HTERT RPE-1 (cell line): Measurements from ENCODE around the gene AMPD3.

Experiments
- in situ Hi-C: fragments of 300-500 bp; cut with MboI; formaldehyde crosslinking; loops from 4 replicates; pipeline ENCODE4 v1.14.3; 2020; ENCODE audit warnings: low sequenced_read_pairs

Gene AMPD3

DNA sequence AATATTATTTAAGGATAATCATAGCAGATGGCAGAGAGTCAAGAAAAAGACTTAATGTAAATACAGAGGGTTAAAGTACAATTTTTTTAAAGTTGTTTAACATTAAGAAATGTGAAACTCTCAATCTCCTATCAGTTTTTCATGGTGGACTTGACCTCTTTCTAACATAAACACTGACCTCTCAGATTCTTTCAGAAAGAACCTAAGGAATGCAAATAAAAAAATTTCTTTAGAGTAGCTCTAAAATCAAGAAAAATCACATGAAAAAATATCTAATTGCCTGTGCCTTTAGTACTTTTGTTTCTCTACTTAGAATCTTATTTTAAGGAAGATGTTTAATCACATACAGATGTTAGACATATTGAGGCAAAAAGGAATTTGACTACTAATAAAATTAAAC lies 73.1 kb downstream of the AMPD3 start:
- in situ Hi-C loops: no loop called here

DNA sequence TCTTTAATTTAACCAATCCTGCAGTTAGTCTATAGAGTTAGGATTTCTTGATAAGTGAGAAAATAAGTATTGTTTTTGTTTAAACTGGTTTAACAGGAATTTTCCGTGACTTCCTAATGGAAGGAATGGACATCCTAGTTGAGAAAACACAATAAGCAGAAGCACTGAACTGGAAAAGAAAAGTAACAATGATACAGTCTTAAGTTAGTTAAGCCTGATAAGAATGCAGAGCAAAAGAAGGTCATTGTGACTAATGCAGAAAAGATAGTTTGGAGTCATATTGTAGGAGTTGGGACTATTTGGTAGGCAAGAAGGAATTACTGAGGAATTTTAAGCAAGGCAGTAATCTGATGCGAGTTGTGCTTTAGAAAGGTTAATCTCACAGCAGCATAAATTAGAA lies 74.2 kb downstream of the AMPD3 start:
- in situ Hi-C loops: no loop called here

DNA sequence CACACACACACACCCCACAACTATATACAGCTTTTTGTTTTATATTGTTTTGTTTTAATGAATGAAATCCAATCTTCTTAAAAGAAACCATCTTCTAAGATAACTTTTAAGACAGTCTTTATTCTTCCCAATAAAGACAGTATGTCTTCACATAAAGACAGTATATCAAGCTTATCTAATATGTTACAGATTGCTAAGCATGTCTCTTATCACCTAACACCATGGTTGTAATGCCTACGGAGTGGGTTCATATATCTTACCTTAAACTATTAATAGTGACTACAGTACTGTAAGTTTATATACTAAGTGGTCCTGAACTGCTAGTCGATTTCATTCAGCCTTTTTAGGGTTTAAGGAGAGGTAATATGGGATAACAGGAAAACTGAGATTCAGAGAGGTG lies 77.5 kb downstream of the AMPD3 start:
- in situ Hi-C loops: no loop called here

DNA sequence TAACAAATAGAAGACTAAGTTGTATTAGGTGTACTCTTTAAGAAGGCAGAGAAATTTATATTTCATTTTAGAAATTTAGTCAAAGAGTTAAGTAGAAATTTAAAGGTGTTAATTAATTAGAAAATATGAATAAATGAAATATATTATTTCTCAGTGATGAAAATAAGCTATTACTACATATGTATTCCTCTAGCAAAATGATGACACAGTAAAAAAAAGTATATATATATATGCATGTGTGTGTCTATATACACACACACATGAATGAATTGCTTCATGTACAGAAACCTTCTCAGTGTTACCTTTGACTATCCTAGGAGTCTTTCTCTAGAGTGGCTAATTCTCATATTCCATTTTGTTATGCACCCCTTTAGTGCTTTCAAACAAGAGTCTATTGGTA lies 78.3 kb downstream of the AMPD3 start:
- in situ Hi-C loops: no loop called here

DNA sequence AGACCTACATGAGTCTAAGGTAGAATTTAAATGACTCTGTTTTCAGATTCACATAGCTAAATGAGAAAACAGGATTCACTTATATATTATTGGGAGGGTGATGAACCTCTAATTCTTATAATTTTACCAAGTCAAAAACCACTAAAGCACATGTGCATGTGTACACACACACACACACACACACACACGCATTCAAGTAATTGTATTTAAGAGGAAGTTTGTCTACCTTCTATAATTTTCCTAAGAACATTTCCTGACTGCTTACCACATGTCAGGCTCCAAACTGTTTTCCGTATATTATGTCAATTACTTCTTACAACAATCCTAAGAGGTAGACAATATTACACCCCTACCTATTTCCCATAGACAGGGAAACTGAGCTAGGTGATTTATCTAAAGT lies 79.3 kb downstream of the AMPD3 start:
- in situ Hi-C loops: no loop called here

DNA sequence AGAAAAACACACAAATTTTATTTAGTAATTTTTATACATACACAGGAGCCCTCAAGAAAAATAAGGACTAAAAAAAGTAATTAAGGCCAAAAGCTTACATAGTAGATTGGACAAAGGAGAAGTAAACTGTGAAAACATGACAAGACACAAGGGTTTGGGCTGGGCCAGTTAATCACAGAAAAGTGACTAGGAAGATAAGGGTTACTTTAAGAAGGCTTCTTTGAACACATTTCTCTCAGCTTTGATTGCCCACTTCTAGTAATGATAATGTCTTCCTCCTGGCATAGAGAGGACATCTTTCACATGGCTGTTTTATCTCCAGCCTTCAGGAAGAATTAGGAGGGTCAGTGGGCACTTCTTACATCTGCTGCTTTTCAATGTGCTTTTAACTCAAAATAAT lies 82.5 kb downstream of the AMPD3 start:
- in situ Hi-C loops: no loop called here

DNA sequence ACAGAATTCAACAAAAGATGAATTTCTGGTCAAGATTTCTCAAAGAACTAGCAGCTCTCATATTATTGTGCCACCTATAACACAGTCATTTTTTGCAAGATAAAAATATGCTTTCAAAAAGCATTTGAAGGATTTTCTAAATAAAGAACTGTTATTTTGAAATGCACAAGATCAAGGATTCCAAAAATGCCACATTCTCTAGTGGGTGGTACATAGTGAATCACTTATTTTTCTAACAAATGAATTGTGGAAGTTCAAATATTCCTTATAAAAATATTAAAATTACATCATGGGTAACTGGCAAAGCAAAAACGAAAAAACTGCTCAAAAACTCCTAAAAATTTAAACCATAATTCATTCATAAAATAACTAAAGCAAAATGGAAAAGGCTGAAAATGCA lies 83.9 kb downstream of the AMPD3 start:
- in situ Hi-C loops: no loop called here

DNA sequence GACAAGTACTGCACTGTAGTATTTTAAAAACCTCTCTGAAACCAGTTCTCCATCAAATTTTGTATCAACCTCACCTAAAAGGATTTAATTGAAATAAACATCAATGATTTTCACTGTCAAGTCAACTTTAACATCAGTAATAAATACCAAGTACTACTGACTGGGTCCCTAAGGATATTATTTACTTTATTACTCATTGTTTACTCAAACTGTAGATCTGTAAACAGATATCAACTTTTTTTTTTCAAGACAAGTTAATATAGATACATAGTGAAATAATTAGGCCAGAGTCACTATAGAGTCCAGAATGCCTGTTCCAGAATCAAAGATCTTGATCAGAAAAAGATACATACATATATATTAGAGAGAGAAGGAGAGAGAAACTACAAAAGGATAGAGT lies 84.3 kb downstream of the AMPD3 start:
- in situ Hi-C loops: no loop called here

DNA sequence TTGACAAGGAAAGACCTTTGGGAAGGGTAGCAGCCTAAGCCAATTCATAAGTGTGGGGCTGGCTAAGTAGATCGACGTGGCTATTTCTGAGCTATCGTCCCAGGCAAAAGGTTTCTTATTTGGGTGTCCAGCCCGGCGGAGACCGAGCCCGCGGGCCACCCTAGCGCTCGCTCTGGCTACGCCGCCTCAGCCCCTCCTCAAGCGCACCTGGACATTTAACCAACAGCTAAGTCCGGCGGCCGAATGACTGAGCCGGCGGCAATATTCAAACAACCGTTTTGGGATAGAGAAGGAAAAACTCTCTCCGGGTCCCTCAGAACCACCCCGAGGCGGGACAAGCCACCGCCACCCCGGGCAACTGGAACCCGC lies 85.5 kb downstream of the AMPD3 start:
- in situ Hi-C loops: no loop called here

DNA sequence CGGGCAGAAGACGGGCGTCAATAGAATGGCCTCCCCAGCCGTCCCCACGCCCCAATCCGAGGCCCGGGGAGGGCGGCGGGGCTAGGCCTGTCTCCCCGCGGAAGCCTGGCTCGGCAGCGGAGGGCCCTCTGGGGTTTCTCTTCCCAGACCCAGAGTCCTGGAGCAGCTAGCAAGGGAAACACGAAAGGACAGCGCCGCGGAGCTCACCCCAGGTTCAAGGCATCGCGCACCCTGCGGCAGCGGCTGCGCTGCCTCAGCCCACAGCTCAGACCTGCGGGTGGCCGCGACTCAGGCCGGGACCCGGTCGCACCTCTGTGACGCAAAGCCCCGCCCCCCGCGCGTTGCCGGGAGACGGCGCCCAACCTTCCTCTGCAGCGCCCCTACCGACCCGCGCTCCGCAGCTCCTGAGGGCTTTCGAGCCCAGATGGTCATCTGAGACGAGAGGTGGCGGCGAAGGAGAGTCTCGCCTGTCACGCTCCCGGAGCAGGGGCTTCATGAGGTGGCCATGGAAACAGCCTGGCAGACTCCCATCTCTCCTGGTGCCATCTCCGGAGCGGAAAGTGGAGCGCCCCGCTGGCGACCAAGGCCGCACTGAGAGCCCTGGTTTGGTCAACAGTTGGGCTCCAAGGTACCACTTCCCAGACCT lies 86.0 kb downstream of the AMPD3 start, which contains the start of gene RNF141:
Gene RNF141, minus strand, starts transcription at position 273 of the 646 bp plus-strand sequence. CDS start 7,029 bp downstream, outside the sequence.
- in situ Hi-C loops: no loop called here

DNA sequence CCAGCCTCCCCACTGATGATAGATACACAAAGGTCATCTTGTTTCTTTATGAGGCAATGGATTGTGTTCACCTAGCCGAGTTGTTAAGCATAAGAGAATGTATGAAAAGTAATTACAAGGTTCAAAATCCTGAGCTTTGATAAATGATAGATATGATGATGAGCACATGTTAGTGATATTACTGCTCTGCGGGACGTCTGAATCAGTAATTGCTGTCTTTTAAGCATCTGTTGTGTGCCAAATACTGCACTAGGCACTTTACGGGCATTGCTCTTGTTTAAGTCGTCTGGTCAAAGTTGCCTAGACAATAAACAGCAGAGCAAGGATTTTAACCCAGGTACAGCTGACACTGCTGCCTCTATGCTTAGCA lies 86.5 kb downstream of the AMPD3 start:
- in situ Hi-C loops: no loop called here

DNA sequence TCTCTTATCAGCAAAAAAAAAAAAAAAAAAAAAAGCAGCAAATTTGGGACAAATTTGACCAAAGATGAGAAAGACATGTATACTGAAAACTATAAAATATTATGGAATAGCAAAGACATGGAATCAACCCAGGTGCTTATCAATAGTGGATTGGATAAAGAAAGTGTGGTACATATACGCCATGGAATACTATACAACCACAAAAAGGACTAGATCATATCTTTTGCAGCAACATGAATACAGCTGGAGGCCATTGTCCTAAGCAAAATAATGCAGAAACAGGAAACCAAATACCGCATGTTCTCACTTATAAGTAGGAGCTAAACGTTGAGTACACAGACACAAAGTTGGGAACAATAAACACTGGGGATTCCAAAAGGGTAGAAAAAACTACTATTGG lies 87.7 kb downstream of the AMPD3 start:
- in situ Hi-C loops: no loop called here

DNA sequence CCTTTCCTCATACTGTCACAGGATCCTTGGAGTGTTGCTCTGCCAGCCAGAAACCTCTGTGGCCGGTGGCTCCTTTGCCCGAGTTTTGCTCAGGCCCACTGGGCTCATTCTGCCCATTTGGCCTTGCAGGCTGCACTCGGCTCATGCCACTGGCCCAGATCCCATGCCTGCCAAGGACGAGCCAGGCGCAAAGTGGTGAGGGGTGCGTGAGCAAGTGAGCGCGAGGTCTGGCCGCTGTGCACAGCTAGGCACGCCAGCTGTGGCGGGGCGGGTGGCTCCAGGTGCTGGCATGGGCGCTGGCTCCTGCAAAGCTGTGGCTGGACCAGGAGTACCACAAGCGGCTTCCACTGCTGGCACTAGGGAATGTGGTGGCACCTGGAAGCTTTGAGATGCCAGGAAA lies 88.7 kb downstream of the AMPD3 start:
- in situ Hi-C loops: no loop called here

DNA sequence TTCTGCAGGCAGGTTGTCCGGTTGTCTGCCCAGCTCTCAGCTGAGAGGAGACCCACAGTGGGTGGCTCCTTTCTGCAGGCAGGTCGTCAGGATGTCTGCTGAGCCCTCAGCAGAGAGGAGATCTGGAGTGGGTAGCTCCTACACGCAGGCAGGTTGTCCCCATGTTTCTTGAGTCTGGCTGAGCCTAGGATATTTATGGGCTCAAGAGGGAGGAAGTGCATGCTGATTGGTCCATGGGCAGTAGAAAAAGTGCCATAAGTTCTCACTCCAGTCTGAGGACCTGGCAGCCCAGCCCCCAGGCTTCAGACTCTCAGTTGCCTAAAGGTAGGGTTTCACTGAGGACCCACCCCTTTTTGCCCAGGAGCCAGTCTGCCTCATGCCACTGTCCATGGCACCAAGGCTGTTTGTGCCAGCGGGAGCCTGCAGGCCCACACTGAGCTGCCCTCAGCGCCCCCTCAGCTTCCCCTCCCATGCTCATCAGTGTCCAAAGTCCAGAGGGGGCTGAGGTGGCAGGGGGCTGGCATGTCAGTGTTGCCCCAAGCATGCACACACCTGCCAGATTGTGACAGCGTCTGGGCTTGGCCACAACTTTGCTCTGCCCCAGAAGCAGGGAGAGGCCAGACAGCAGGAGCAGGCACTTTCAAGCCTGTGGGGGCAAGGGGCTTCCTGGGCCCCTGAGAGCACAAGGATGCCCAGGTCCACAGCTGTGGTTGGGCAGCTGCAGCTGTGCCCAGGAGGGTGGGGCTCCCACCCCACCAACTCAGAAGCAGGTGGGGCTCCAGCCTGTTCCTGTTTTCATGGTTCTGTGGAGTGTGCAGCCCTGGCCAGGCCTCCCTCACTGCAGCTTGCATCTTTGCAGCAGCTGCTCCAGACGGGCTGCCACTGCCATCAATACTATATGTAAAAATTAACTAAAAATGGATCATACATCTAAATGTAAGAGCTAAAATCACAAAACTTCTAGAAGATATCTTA lies 89.7 kb downstream of the AMPD3 start:
- in situ Hi-C loops: no loop called here

DNA sequence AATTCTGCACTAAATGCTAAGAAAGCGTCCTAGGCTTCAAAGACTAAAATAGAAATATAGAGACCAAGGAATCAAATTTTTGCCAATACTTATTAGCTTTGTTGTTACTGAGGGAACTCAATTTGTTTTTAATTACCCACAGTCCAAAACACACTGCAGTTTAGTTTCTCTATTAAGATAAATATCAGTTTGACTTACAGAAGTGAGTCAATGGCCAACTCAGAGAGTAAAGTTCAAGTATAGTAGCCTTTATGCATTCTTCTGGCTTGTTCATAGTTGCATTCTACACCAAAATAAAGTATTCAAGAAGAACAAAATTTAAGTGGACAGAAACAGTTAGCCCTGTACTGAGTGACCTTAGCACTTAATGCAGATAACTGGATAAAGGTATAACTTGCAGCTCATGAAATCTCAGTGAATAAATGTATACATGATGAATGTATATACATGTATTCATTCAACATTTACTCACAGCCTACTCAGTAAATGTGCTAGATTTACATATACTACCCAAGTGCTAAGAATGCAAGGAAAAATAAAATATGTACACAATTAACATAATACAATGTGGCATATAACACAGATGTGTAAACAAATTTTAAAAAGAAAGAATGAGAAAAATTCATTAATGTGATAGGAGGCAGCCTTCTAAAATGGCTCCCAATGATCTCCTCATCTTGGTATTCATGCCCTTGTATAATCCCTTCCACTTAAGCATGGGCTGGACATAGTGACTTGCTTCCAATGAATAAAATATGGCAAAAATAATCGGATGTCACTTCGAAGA lies 95.6 kb downstream of the AMPD3 start:
- in situ Hi-C loops: no loop called here

DNA sequence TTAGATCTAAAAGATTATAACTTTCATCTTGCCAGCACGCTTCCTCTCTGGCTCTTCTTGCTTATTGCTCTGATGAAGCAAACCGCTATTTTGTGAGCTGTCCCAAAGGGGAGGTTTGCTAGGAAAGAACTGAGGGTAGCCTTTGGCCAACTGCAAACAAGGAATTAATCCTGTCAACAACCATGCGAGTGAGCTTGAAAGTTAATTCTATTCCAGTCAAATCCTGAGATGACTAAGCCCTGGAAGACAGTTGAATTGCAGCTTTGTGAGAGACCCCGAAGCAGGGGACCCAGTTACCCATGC lies 96.2 kb downstream of the AMPD3 start:
- in situ Hi-C loops: no loop called here

DNA sequence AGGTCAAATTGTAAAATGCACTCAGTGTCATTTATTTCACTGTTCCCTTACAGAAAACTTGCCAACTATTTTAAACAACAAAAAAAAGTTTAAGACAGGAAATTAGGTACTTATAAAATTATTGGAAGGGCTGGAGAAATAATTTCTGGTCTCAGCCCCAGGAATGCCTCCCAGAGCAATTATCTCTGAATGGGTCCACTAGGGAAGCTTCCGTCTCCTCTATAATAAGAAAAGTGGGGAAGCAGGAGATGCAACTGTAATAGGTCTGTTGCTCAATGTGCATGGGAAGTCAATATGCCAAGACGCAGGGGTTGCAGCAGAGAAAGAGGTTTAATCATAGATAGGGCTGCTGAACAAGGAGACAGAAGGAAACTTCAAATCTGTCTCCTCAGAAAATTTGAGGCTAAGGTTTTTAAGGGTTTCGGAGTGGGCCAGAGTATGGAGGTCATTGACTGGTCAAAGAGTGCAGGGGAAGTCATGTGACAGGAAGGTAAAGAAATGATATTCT lies 96.8 kb downstream of the AMPD3 start:
- in situ Hi-C loops: no loop called here

DNA sequence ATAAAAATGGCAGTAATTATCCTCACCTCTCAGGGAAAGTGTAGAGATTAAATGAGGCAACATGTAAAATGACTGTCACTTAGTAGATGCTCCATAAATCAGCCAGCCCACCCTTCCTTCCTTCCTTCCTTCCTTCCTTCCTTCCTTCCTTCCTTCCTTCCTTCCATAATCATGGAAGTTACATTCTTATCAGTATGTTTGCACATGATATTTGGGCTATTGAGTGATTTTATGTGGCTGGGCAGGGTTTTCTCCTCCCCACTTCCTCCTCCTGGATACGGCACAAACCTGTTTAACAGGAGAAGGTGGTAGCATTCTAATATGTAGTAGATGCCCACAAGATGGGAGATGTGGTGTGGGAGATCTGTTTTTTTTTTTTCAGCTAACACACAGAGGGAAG lies 101.5 kb downstream of the AMPD3 start:
- in situ Hi-C loops: no loop called here
